NCI-H146 treated with DMSO at 0.1 percent for 48 hours (cell line): ENCODE data around the gene HBG1.
"Not testable (repeated sequence)": the region's sequence is repeated elsewhere in the genome, so short reads cannot be mapped to it uniquely, and the experiment has no call there.

Source experiments
- DNase-seq: peaks from one replicate; lab custom pipeline; 2025; ENCODE audit not compliant: unreplicated experiment; lab: John Stamatoyannopoulos, UW

Gene HBG1

DNA sequence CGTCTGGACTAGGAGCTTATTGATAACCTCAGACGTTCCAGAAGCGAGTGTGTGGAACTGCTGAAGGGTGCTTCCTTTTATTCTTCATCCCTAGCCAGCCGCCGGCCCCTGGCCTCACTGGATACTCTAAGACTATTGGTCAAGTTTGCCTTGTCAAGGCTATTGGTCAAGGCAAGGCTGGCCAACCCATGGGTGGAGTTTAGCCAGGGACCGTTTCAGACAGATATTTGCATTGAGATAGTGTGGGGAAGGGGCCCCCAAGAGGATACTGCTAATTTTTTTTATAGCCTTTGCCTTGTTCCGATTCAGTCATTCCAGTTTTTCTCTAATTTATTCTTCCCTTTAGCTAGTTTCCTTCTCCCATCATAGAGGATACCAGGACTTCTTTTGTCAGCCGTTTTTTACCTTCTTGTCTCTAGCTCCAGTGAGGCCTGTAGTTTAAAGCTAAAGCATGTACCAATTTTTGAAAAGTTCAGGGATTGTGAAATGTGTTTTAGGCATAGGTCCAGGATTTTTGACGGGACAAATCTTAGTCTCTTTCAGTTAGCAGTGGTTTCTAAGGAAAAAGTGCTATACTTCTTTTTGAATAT lies at the start of gene HBG1:
Gene HBG1 (minus strand): TSS at position 51 of the 590 bp plus-strand sequence. CDS start 53 bp downstream, outside the sequence.
- DNase-seq = not testable (repeated sequence)

DNA sequence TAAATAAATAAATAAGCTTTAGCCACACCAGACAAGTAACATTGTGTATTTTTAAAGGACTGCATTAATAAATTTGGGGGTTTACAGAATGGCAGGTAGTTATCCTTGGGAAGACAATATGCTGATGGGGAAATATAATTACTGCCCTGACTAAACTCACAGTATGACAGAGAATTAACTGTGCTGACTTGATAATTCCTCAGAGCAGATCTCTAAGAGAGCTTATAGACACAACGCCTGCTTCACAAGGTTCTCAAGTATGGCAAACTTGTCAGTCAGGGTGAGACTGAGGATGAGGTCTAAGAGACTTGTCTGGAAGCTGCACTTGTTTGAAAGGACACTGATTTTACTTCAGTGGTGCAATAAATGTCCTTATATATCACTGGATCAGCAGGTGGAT lies 48.8 kb upstream of the HBG1 start:
- no peak for DNase-seq

DNA sequence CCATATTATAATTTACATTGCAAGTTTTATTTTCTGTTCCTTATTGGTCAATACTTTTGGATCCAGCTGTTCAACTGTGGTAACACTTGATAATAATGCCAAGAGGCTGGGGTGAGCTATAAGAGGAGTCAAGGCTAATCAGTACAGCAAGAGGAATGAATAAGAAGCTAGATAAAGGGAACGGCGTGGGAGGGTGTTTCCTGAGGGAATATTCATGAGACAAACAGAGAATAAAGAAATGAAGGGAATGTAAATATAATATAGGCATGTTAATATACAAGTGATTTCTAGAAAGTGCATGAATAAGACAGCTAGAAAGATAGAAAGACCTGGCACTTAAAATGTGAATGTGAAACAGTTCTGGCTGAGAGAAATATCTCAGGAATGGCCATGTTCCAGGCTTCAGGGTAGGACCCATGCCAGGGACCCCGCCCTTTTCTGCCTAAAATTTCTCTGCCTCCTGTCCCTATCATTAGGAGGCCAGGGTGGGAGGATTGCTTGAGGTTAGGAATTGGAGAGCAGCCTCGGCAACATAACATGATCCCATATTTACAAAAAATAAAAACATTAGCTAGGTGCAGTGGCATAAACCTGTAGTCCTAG lies 48.2 kb upstream of the HBG1 start:
- no peak for DNase-seq

DNA sequence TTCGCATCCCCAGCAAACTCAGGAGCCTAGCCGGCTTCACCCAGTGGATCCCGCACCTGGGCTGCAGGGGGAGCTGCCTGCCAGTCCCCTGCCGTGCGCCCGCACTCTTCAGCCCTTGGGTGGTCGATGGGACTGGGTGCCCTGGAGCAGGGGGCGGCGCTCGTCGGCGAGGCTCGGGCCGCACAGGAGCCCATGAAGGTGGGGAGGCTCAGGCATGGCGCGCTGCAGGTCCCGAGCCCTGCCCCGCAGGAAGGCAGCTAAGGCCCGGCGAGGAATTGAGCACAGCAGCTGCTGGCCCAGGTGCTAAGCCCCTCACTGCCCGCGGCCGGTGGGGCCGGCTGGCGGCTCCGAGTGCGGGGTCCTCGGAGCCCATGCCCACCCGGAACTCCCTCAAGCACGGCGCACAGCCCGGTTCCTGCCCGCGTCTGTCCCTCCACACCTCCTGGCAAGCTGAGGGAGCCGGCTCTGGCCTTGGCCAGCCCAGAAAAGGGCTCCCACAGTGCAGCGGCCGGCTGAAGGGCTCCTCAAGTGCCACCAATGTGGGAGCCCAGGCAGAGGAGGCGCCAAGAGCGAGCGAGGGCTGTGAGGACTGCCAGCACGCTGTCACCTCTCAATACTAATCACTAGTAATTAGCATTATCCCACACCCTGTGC lies 44.8 kb upstream of the HBG1 start:
- not testable (repeated sequence) for DNase-seq

DNA sequence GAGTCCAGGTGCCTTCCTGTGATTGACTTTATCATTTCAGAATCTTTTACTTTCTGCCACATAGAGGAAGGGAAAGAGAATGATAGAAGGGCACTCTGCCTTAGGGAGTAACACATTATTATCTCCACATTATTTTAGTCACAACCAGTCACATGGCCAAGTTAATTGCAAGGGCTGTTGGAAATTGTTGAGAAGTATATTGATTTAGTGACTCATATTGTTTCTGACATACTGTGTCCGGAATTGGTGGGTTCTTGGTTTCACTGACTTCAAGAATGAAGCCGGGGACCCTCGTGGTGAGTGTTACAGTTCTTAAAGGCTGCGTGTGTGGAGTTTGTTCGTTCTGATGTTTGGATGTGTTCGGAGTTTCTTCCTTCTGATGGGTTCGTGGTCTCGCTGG lies 43.4 kb upstream of the HBG1 start:
- no peak for DNase-seq

DNA sequence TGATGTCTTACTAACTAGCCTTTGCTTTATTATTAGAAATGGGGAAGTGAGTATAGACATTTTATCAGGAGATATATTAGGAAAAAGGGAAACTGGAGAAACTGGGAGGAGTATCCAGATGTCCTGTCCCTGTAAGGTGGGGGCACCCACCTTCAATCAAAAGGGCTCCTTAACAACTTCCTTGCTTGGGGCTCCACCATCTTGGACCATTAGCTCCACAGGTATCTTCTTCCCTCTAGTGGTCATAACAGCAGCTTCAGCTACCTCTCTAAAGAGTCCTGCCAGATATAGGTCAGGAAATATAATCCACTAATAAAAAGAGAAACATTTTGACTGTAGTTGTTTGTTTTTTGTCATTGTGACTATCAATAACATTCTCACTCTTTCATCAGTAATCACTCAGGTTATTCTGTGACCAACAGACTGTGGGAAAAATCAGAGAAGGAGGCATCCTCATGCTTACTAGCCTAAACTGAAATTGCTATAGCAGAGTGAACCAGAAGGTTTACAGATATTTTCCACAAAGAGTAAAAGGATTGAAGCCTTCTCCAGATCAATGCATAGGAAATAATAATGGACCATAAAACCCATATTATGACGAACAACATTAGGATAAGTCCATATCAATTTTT lies 41.7 kb upstream of the HBG1 start:
- DNase-seq = no peak

DNA sequence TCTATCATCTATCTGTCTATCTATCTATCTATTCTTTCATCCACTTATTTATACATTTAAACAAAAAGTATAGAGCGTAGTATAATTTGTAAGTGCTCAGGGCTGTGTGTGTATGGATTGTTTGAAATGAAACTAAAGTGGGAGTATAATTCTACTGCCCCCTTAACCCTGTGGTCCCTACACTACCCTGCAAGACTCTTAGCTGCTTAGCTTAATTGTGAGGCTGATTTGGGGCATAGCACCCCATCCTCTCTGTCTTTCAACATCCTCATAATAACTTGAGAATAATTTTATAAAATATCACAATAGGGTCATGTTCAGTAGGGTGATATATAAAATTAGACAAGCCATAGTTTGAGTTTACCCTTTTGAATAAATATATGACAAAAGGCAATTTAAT lies 40.4 kb upstream of the HBG1 start:
- no peak for DNase-seq

DNA sequence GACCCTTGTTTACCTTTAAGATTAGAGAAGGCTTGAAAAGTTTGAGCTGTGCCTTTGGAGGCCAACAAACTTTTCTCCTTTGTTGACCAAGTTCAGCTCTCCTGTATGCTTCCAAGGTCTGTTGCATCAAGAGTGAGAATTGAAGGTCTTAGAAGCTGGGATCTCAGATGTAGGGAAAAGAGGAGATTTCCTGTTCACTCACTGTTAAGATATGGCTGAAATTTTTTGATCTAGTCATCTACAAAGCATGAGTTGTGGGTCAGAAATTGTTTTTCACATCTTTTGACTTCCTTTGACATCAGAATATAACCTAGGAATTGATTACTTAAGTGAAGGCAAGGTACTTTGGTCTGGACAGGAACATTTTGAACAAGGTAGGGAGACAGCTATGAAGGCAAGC lies 40.0 kb upstream of the HBG1 start:
- DNase-seq = no peak

DNA sequence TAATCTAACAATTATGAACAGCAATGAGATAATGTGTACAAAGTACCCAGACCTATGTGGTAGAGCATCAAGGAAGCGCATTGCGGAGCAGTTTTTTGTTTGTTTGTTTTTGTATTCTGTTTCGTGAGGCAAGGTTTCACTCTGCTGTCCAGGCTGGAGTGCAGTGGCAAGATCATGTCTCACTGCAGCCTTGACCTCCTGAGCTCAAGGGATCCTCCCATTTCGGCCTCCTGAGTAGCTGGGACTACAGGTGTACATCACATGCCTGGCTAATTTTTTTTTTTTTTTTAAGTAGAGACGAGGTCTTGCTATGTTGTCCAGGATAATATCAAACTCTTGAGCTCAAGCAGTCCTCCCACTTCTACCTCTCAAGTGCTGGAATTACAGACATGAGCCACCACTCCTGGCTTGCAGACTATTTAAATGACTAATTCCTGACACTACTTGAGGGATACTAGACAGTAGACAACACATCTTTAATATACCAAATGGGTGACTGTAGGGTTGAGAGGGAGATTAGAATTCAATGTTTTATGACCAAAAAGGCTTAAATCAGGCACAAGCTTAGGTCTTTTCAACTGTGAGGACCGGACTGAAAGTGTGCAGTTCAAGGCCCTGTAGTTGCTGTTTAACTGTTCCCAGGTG lies 39.4 kb upstream of the HBG1 start:
- no peak for DNase-seq

DNA sequence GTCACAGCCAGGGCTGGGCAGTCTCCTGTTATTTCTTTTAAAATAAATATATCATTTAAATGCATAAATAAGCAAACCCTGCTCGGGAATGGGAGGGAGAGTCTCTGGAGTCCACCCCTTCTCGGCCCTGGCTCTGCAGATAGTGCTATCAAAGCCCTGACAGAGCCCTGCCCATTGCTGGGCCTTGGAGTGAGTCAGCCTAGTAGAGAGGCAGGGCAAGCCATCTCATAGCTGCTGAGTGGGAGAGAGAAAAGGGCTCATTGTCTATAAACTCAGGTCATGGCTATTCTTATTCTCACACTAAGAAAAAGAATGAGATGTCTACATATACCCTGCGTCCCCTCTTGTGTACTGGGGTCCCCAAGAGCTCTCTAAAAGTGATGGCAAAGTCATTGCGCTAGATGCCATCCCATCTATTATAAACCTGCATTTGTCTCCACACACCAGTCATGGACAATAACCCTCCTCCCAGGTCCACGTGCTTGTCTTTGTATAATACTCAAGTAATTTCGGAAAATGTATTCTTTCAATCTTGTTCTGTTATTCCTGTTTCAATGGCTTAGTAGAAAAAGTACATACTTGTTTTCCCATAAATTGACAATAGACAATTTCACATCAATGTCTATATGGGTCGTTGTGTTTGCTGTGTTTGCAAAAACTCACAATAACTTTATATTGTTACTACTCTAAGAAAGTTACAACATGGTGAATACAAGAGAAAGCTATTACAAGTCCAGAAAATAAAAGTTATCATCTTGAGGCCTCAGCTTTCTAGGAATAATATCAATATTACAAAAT lies 38.6 kb upstream of the HBG1 start:
- no peak for DNase-seq

DNA sequence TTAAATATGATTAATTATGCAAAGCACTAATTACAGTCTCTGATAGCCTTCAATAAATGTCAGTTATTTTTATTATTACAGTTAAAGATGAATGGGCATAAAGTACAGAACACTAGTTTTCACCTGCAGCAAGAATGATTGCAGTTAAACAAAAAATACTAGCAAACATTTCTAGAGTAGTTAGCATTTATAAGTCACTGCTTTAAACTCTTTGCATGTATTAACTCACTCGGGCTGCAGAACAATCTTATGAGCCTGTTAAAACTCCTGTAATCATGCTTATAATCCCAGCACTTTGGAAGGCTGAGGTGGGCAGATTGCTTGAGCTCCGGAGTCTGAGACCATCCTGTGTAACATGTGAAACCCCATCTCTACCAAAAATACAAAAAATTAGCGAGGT lies 37.2 kb upstream of the HBG1 start:
- DNase-seq = no peak

DNA sequence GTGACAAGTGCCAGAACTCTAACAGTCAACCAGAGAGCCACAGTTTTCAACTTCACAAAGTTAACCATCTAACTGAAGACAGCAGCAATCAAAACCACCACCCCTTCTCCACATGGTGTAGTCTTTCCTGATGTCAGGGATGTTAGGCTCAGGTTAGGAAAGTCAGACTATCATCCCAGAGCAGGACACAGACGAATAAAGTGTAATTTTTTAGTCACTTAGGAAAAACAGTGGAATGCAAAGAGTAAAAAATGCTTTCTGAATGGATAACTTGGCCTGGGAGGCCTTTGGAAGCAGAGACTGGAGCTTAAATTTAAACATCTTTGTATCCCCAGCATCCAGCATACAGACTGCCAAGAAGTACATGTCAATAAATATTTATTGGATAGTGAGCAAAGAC lies 36.7 kb upstream of the HBG1 start:
- DNase-seq = no peak

DNA sequence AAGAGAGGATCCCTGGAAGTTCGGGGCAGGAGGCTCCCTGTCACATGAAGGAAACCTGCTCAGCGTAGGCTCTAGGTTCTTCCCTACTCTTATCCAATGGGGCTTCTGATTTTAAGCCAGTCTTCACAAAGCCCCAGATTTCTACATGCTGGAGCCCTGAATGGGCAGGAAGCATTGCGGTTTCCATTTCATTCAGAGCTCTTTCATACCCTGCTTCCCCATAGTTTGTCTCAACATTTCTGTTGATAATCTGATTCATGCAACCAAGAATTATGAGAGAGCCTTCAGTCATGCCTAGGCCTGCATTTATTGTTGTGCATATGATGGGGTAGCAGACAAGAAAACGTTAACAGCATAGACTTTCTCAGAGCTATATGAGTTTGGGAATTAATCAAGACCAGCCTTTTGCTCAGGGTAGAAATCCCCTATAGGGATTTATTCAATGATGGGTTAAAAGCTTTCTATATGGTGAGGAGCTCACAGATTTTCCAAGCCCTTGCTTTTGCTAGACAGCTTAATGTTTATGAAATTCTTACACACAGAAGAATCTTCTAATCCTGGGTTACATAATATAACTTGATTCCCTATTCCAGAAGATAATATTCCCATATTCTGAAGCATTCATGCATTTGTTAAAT lies 36.2 kb upstream of the HBG1 start:
- no peak for DNase-seq

DNA sequence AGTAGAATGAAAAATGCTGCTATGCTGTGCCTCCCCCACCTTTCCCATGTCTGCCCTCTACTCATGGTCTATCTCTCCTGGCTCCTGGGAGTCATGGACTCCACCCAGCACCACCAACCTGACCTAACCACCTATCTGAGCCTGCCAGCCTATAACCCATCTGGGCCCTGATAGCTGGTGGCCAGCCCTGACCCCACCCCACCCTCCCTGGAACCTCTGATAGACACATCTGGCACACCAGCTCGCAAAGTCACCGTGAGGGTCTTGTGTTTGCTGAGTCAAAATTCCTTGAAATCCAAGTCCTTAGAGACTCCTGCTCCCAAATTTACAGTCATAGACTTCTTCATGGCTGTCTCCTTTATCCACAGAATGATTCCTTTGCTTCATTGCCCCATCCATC lies 35.0 kb upstream of the HBG1 start:
- no peak for DNase-seq

DNA sequence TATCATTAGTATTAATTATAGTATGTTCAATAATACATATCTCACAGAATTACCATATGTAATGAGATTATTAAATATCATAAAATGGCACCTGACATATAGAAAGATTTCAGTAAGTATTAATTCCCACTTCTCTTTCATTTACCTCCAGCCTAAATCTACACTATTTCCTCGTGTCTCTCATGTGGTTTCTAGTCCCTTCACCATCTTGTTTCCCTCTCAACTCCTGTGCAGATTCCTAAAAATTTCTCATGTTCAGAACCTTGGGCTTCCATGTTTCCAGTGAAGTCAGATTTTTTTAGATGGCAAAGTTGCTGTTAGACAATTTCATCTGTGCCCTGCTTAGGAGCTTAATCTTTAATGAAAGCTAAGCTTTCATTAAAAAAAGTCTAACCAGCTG lies 34.2 kb upstream of the HBG1 start:
- no peak for DNase-seq

DNA sequence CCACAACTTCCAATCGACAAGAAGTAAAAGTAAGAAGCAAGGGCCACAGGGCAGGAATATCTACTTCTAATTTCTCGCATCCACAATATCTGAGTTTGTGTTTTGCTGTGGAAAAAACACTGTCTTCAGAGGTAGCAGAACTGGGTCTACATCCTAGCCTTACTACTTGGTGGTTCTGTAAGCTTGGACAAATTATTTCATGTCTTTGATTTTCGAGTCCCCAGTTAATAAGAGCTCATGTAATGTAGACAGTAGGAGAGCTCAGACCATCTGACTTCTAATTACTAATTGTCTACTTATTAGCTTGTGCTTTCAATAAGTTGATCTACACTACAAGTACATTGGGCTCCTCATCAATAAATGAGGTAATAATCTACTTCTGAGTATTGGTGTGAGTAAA lies 33.4 kb upstream of the HBG1 start:
- no peak for DNase-seq

DNA sequence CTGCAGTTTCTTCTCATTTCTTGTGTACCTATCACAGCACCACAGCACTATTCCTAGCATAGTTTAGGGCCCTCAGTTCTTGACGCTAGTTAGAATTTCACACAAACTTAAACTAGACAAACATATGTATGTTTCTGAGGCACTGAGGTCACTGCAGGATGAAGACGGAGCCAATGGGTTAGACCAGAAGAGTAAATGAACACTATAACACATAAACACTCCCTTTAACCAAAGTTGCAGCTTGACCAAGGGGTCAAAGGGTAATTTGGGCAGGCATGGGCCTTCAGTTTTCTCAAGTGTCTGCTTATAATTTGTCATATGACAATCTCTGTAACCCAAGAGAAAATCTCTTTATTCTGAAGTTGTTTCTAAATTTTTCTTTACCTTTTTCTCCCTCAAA lies 33.0 kb upstream of the HBG1 start:
- DNase-seq = no peak

DNA sequence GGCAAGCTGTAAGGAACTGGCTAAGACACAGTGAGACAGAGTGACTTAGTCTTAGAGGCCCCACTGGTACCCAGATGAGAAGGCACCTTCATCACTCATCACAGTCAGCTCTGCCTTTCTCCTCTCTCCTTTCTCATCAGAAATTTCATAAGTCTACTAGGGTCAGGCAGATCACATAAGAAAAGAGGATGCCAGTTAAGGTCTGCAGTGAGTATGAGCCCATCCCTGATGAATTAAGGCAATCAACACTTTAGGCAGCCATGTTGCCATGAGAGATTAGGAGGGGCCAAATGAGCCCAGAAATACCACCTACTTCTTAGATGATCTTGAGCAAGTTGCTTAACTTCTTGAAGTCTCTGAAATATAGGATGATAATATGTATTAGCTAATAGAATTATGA lies 31.9 kb upstream of the HBG1 start:
- no peak for DNase-seq

DNA sequence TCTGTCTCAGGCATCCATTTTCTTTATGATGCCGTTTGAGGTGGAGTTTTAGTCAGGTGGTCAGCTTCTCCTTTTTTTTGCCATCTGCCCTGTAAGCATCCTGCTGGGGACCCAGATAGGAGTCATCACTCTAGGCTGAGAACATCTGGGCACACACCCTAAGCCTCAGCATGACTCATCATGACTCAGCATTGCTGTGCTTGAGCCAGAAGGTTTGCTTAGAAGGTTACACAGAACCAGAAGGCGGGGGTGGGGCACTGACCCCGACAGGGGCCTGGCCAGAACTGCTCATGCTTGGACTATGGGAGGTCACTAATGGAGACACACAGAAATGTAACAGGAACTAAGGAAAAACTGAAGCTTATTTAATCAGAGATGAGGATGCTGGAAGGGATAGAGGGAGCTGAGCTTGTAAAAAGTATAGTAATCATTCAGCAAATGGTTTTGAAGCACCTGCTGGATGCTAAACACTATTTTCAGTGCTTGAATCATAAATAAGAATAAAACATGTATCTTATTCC lies 31.0 kb upstream of the HBG1 start:
- DNase-seq = no peak

DNA sequence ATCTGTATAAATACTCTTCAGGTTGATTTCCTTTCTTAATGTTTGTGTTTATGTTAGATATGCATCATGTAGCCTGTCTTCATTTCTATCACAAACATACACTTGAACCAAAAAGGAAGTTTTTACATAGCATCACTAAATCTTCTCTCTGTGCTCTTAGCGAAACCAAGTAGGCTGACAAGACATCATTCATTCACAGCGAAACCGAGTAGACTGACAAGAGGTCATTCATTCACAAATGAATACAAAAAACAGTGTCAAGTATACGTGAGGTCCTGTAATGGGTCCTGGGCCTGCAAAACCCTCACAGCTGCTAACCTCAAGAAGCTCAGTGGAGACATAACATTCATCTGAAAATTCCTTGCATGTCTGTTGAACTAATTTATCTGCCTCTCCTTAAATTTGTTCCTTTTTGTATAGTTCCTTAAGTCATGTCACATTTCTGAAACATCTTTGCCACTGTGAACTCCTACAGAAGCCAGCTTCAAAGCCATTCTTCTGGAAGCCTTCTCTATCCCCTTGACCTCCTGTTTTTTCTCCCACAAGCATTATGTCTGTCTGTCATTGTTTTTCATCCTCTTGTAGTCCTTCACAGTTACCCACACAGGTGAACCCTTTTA lies 29.9 kb upstream of the HBG1 start:
- no peak for DNase-seq
